C4-2B (cell line): ENCODE data around the gene RSRC1.

ENCODE experiments used
- ZFX ChIP-seq: fragments of 450-650 bp; IDR thresholded peaks from 2 replicates; pipeline ENCODE4 v1.6.1; 2017
- TF ChIP-seq, protein P1 (sequence below): fragments of 450-650 bp; conservative IDR thresholded peaks from 2 replicates; pipeline ENCODE4 v1.5.1; 2017; ENCODE audit warnings: mild to moderate bottlenecking

DNA sequence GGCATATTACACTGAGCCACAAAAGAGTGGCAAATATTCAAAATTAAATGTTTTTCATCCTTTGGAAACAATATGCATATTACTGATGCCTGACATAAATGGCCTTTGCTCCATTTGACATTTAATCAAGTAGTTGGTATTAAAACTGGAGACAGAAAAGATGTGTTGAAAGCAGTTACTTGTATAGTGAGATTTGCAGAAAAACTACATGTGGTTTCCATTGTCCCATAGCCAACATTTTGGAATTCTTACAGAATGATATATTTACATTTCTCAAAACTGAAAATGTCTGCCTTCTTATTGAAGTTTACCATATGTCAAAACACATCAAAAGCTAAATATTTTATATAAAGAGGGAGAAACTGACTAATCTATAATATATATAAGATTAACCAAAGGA, 25.2 kb upstream of the RSRC1 start:
- TF ChIP-seq, protein P1, sequence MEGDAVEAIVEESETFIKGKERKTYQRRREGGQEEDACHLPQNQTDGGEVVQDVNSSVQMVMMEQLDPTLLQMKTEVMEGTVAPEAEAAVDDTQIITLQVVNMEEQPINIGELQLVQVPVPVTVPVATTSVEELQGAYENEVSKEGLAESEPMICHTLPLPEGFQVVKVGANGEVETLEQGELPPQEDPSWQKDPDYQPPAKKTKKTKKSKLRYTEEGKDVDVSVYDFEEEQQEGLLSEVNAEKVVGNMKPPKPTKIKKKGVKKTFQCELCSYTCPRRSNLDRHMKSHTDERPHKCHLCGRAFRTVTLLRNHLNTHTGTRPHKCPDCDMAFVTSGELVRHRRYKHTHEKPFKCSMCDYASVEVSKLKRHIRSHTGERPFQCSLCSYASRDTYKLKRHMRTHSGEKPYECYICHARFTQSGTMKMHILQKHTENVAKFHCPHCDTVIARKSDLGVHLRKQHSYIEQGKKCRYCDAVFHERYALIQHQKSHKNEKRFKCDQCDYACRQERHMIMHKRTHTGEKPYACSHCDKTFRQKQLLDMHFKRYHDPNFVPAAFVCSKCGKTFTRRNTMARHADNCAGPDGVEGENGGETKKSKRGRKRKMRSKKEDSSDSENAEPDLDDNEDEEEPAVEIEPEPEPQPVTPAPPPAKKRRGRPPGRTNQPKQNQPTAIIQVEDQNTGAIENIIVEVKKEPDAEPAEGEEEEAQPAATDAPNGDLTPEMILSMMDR = no peak
- TF ChIP-seq ZFX = no peak
